ENCODE data around the gene FOXP2. TPM values are rescaled to one million over a fixed set of nuclear protein-coding genes. Genes with fewer than 3 reads are reported as not detected.

Gene FOXP2
- total RNA-seq, 4 donors from 2014 or later, result 42.3 to 83.7 (median 50.7) TPM

GRCh38 chr7:114659409-114660125 lies 245.0 kb downstream of the FOXP2 start:
- ATAC-seq, result no peak
- no peaks in the 10 kb centered on the region for H3K27me3 ChIP-seq
- H3K36me3 ChIP-seq, result no peaks in the 10 kb centered on the region
- WGBS, 2 donors (ENCODE audit: low coverage in 1 of 2), result 12 to 39% methylated on average over 7 of the region's 7 CpGs
- H3K4me3 ChIP-seq, result no peak overlapping the region
- peaks cover 3 to 86% (median 17%) of the 10 kb centered on the region in 3 donors for H3K4me1 ChIP-seq
- H3K27ac ChIP-seq, result peak overlapping the region; percentile 25 to 58 (median 45)
- H3K9me3 ChIP-seq, result no peaks in the 10 kb centered on the region
- no peak for TF ChIP-seq POLR2A (IDR thresholded peaks at IDR 0.05)
- no peak for TF ChIP-seq EP300 (IDR thresholded peaks at IDR 0.05)
- no peak for TF ChIP-seq POLR2AphosphoS5 (IDR thresholded peaks at IDR 0.05)
- no peak for TF ChIP-seq CTCF (IDR thresholded peaks at IDR 0.05)

GRCh38 chr7:114660126-114660486 lies 245.5 kb downstream of the FOXP2 start:
- H3K27ac ChIP-seq, result peak overlapping the region; percentile 25 to 58 (median 45)
- no peak for ATAC-seq
- no peak for TF ChIP-seq POLR2A (IDR thresholded peaks at IDR 0.05)
- TF ChIP-seq CTCF (IDR thresholded peaks at IDR 0.05), result no peak
- TF ChIP-seq EP300 (IDR thresholded peaks at IDR 0.05), result no peak
- TF ChIP-seq POLR2AphosphoS5 (IDR thresholded peaks at IDR 0.05), result no peak
- peaks cover 3 to 86% (median 17%) of the 10 kb centered on the region in 3 donors for H3K4me1 ChIP-seq
- no peaks in the 10 kb centered on the region for H3K27me3 ChIP-seq
- WGBS, 2 donors (ENCODE audit: low coverage in 1 of 2), result 0 to 4% methylated on average over 1 of the region's 1 CpG
- no peaks in the 10 kb centered on the region for H3K9me3 ChIP-seq
- H3K36me3 ChIP-seq, result no peaks in the 10 kb centered on the region
- no peak overlapping the region for H3K4me3 ChIP-seq

- Histone ChIP-seq H3K4me1 (peaks cover 3 to 81% (median 17%) of the 10 kb centered on the region in 3 donors), H3K27ac (no peak overlapping the region), H3K9me3 (no peaks in the 10 kb centered on the region), H3K4me3 (no peak overlapping the region), H3K27me3 (no peaks in the 10 kb centered on the region), H3K36me3 (no peaks in the 10 kb centered on the region)
- WGBS, 2 donors (ENCODE audit: low coverage in 1 of 2), result 68 to 91% methylated on average over 2 of the region's 2 CpGs
- no peak for ATAC-seq
- TF ChIP-seq EP300 (IDR thresholded peaks at IDR 0.05), result no peak
- TF ChIP-seq POLR2A (IDR thresholded peaks at IDR 0.05), result no peak
- no peak for TF ChIP-seq CTCF (IDR thresholded peaks at IDR 0.05)
- no peak for TF ChIP-seq POLR2AphosphoS5 (IDR thresholded peaks at IDR 0.05)
These were observed 246.1 kb downstream of the FOXP2 start for GRCh38 chr7:114660753-114661152.

GRCh38 chr7:114662002-114662677 lies 247.5 kb downstream of the FOXP2 start:
- peaks cover 3 to 67% (median 10%) of the 10 kb centered on the region in 3 donors for H3K4me1 ChIP-seq
- H3K36me3 ChIP-seq, result no peaks in the 10 kb centered on the region
- no peak for TF ChIP-seq POLR2A (IDR thresholded peaks at IDR 0.05)
- TF ChIP-seq EP300 (IDR thresholded peaks at IDR 0.05), result no peak
- no peak for TF ChIP-seq POLR2AphosphoS5 (IDR thresholded peaks at IDR 0.05)
- TF ChIP-seq CTCF (IDR thresholded peaks at IDR 0.05), result no peak
- H3K9me3 ChIP-seq, result no peaks in the 10 kb centered on the region
- 72 to 74% methylated on average over 6 of the region's 6 CpGs for WGBS, 2 donors (ENCODE audit: low coverage in 1 of 2)
- no peak for ATAC-seq
- H3K4me3 ChIP-seq, result no peak overlapping the region
- peak overlapping the region in 1 of 4 donors; percentile 30 for H3K27ac ChIP-seq
- no peaks in the 10 kb centered on the region for H3K27me3 ChIP-seq

All from gastroesophageal sphincter (tissue), 4 donors.